ENCODE data around the gene NPFF.
"Not testable (repeated sequence)": the region's sequence is repeated elsewhere in the genome, so short reads cannot be mapped to it uniquely, and the experiment has no call there.

The NPFF gene

GRCh38 chr12:53506881-53507602 is at the start of gene NPFF:
NPFF (minus strand) TSS chr12:53507484; CDS start chr12:53507474, 10 bp downstream.
- DNase-seq: no peak

GRCh38 chr12:53552361-53553327 is 45.4 kb upstream of the NPFF start:
- no peak for DNase-seq

- DNase-seq: no peak
Measured at GRCh38 chr12:53551889-53552291, 44.6 kb upstream of the NPFF start.

GRCh38 chr12:53550595-53550994 is 43.3 kb upstream of the NPFF start:
- no peak for DNase-seq

GRCh38 chr12:53550131-53550530 is 42.8 kb upstream of the NPFF start:
- DNase-seq: not testable (repeated sequence)

GRCh38 chr12:53548354-53548753 is 41.1 kb upstream of the NPFF start:
- not testable (repeated sequence) for DNase-seq

GRCh38 chr12:53543539-53543938 is 36.3 kb upstream of the NPFF start:
- DNase-seq: peak; percentile 49

- no peak for DNase-seq
Measured at GRCh38 chr12:53539526-53539925, 32.2 kb upstream of the NPFF start.

GRCh38 chr12:53538209-53538689 is 31.0 kb upstream of the NPFF start:
- DNase-seq: peak; percentile 60

GRCh38 chr12:53536962-53537361 is 29.7 kb upstream of the NPFF start:
- DNase-seq: no peak

- DNase-seq: no peak
Measured at GRCh38 chr12:53533471-53533870, 26.2 kb upstream of the NPFF start.

GRCh38 chr12:53532524-53533445 is 25.5 kb upstream of the NPFF start:
- no peak for DNase-seq

- DNase-seq: no peak
Measured at GRCh38 chr12:53532021-53532420, 24.7 kb upstream of the NPFF start.

- DNase-seq: no peak
Measured at GRCh38 chr12:53530920-53531319, 23.6 kb upstream of the NPFF start.

- DNase-seq: no peak
Measured at GRCh38 chr12:53530061-53530460, 22.8 kb upstream of the NPFF start.

- no peak for DNase-seq
Measured at GRCh38 chr12:53524476-53524875, 17.2 kb upstream of the NPFF start.

- no peak for DNase-seq
Measured at GRCh38 chr12:53523131-53523530, 15.8 kb upstream of the NPFF start.

GRCh38 chr12:53518381-53518780 is 11.1 kb upstream of the NPFF start:
- DNase-seq: no peak

GRCh38 chr12:53516758-53517455 is 9.6 kb upstream of the NPFF start:
- DNase-seq: no peak

GRCh38 chr12:53515291-53515680 is 8.0 kb upstream of the NPFF start:
- no peak for DNase-seq

GRCh38 chr12:53514628-53515290 is 7.5 kb upstream of the NPFF start:
- DNase-seq: no peak
